ENCODE measurements around the gene CTBP2. TPM values are rescaled to one million over a fixed set of nuclear protein-coding genes. Genes with fewer than 3 reads are reported as not detected.

CTBP2 gene
- total RNA-seq, 8 experiments from 2014 or later: 29.4 to 90.0 (median 44.8) TPM

DNA sequence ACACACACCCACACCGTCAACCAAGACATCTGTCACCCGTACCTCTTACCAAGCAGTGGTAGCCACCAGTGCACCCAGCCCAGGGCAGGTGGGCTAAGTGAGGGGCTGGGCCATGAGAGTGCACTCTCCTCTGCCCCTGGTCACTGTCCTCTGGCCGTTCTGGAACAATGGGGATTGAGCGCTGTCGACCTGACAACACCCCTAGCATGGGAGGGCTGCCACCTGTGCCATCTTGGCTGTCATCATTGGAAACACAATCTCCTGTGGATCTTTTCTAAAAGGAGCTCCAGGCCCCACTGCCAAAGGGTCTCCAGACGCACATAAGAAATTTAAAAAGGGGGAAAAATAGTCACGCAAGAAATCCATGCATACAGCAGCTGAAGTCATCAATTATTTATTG, 80.1 kb downstream of the CTBP2 start:
- Histone ChIP-seq H3K4me1 (replicated peaks in 1 of 2) (peaks cover 0 to 8% of the 10 kb centered on the region in 2 donors), H3K27ac (no peak overlapping the region), H3K4me3 (no peak overlapping the region)
- WGBS, 10 experiments: 90 to 100% (median 95%) methylated on average over 1 to 5 of the region's 7 CpGs; no CpG with 5 or more reads in 6 of the 10 experiments
- in situ Hi-C loops (cut with MboI; ENCODE audit: low pct_unique_long_range_greater_than_20kb in 2 of 9, low sequenced_read_pairs in 9 of 9, unreplicated experiment in 9 of 9): no loop called here
- no peak for ATAC-seq (replicated peaks in 6 of 8)

DNA sequence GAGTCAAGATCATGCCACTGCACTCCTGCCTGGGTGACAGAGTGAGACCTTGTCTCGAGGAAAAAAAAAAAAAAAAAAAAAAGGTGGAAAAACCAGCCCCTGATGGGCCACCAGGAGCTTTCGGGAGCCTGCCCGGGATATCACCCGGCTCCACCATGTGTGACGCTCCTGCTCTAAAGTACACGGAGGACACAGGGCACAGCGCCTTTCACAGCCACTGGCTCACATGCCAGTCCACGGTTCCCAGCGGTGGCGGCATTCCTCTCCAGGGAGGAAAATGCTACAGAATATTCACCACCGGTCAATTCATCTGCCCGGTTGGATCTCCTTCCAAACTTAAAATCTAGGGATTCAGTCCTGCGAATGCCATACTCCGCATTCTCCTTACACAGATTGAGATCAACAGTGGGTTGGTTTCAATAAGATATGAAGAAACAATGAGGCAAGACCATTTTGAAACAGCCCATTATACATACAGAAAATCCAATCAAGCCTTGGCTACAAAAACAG, 81.2 kb downstream of the CTBP2 start:
- H3K4me1 ChIP-seq (replicated peaks in 1 of 2): peaks cover 0 to 6% of the 10 kb centered on the region in 2 donors
- no peak for ATAC-seq (replicated peaks in 6 of 8)
- H3K27ac ChIP-seq: no peak overlapping the region
- in situ Hi-C loops (cut with MboI; ENCODE audit: low pct_unique_long_range_greater_than_20kb in 2 of 9, low sequenced_read_pairs in 9 of 9, unreplicated experiment in 9 of 9): no loop called here
- no peak overlapping the region for H3K4me3 ChIP-seq
- WGBS, 10 experiments: 67 to 100% (median 100%) methylated on average over 1 to 11 of the region's 14 CpGs; no CpG with 5 or more reads in 2 of the 10 experiments

DNA sequence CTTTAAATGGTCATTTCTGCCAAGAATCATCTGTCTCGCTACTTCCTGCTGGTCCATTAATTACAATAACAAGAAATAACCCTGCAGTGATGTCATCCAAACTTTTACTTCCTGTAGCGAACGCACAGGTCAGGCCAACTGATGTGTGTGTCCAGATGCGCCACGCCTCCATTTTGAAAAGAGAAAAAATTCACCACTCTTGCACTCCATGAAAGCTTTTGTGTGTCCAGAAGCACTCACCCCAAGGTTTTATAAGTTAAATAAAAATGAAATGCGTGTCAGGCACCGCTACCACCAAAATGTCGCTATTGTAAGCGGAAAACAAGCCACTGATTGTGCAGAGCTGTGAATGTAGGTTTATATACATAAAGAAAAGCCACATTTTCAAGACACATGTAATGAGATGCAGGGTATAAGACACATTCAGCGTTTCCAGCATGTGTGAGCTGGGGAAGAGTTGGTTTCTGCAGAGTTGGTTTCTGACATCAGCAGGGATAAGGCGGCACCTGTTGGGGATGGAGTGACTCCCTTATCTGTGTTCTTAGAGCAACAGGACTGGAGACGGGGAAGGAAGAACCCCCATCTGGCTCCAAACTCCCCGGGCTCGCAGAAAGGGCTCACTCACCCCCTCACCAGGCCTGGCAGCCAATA, 83.3 kb downstream of the CTBP2 start:
- ATAC-seq (replicated peaks in 6 of 8): peak in 1 of 8 experiments; percentile 19
- no peak overlapping the region for H3K4me3 ChIP-seq

DNA sequence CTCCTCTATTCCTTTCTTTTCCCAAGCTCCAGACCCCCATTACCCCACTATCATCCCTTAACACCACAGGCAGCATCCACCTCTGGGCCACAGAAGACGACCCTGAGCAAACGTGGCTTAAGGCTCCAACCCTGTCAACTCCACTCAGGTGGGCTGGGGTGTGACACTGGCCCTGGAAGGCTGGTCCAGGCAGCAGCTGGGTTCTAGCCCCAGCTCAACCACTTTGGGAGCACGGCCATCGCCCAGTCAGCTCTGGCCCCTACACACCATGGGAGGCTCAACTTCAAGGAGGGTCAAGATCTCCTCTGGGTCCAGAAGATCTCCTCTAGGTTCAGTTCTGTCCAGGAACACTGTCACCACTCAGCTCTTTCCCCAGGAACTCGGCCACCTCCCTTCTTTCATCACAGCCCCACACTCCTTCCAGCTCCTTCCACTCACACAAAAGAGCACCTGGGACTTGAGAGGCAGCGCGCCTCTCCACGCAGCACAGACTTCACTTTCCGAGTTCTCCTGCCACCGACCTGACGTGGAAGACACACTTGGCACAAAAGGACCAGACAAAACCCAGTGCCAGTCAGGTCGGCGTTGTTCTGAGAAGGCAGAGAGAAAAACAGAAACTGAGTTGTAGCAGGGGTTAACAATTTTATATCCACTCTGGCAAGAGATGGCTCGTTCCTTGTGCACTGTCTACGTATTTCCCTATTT, 84.1 kb downstream of the CTBP2 start:
- ATAC-seq (replicated peaks in 6 of 8): no peak
- in situ Hi-C loops (cut with MboI; ENCODE audit: low pct_unique_long_range_greater_than_20kb in 2 of 9, low sequenced_read_pairs in 9 of 9, unreplicated experiment in 9 of 9): no loop called here
- no peak overlapping the region for H3K27ac ChIP-seq
- WGBS, 10 experiments: 75 to 100% (median 86%) methylated on average over 1 to 10 of the region's 15 CpGs; no CpG with 5 or more reads in 2 of the 10 experiments
- H3K4me3 ChIP-seq: no peak overlapping the region
- H3K4me1 ChIP-seq (replicated peaks in 1 of 2): peaks cover 0 to 6% of the 10 kb centered on the region in 2 donors

More for the DNA sequence above, 83.3 kb downstream of the CTBP2 start:
- WGBS, 10 experiments: 90 to 100% (median 96%) methylated on average over 3 to 11 of the region's 14 CpGs; no CpG with 5 or more reads in 1 of the 10 experiments
- Histone ChIP-seq H3K4me1 (replicated peaks in 1 of 2) (peaks cover 0 to 6% of the 10 kb centered on the region in 2 donors), H3K27ac (no peak overlapping the region)
- in situ Hi-C loops (cut with MboI; ENCODE audit: low pct_unique_long_range_greater_than_20kb in 2 of 9, low sequenced_read_pairs in 9 of 9, unreplicated experiment in 9 of 9): no loop called here

DNA sequence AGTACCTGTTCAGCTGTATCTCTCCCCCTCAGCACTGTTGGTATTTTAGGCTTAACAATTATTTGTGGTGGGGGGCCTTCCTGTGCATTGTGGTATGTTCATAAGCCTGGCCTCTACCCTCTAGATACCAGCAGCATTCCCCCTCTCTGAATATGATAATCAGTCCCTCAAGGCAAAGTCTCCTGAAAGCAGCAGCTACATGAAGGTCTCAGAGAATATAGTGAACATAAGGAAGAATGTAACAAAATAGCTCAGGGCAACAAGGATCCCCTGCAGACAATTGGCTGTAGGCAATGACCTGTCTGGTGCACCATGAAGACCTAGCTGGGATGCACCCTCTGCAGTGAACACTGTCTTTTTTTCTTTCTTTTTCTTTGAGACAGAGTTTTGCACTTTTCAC, 86.4 kb downstream of the CTBP2 start:
- no peak overlapping the region for H3K27ac ChIP-seq
- H3K4me1 ChIP-seq (replicated peaks in 1 of 2): peaks cover 0 to 6% of the 10 kb centered on the region in 2 donors
- in situ Hi-C loops (cut with MboI; ENCODE audit: low pct_unique_long_range_greater_than_20kb in 2 of 9, low sequenced_read_pairs in 9 of 9, unreplicated experiment in 9 of 9): loop anchor here in 1 of 9 experiments (25.0 kb wide), 1 partner anchor 537 kb away; no protein-coding TSS in a partner anchor
- ATAC-seq (replicated peaks in 6 of 8): no peak
- H3K4me3 ChIP-seq: no peak overlapping the region

DNA sequence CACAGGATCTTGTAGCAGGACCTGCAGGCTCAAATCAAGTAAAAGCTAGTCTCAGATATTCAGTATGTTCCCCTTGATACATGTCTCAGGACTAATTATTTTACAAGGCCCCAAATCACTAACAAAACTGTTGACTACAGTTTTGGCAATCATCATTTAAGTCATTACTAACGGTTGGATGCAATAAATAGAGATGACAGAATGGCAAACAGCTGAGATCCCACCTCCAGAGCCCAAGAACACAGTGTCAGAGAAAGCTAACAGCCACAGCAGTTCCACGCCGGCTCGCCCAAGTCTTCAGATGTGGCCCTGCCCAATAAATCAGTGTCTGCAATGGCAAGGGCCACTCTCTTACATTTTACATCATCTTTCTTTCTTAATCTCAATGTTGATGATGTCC, 87.6 kb downstream of the CTBP2 start:
- no peak for ATAC-seq (replicated peaks in 6 of 8)
- in situ Hi-C loops (cut with MboI; ENCODE audit: low pct_unique_long_range_greater_than_20kb in 2 of 9, low sequenced_read_pairs in 9 of 9, unreplicated experiment in 9 of 9): loop anchor here in 1 of 9 experiments (25.0 kb wide), 1 partner anchor 535 kb away; no protein-coding TSS in a partner anchor
- H3K27ac ChIP-seq: no peak overlapping the region
- peaks cover 0 to 2% of the 10 kb centered on the region in 2 donors for H3K4me1 ChIP-seq (replicated peaks in 1 of 2)
- H3K4me3 ChIP-seq: no peak overlapping the region
- 29 to 100% (median 63%) methylated on average over 1 to 4 of the region's 4 CpGs; no CpG with 5 or more reads in 3 of the 10 experiments for WGBS, 10 experiments

DNA sequence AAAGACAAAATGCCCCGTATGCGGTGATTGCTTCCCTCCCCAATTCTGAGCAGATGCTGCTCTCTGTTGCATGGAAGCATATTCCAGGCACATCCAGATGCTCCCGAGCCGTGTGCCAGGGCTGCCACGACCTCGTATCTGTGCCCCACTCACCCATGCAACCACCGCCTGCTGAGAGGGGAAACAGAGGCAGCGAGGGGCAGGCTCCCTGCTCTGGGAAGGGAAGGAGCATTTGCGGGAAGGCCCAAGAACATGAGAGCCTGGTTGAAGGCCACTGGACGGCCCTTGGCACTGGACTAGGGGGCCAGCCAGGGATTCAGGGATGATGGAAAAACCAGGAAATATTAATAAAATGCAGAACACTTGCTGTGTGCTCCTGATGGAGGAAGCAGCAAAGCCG, 89.4 kb downstream of the CTBP2 start:
- no peak for ATAC-seq (replicated peaks in 6 of 8)
- in situ Hi-C loops (cut with MboI; ENCODE audit: low pct_unique_long_range_greater_than_20kb in 2 of 9, low sequenced_read_pairs in 9 of 9, unreplicated experiment in 9 of 9): loop anchor here in 1 of 9 experiments (25.0 kb wide), 1 partner anchor 534 kb away; no protein-coding TSS in a partner anchor
- H3K27ac ChIP-seq: no peak overlapping the region
- no peaks in the 10 kb centered on the region for H3K4me1 ChIP-seq (replicated peaks in 1 of 2)
- H3K4me3 ChIP-seq: no peak overlapping the region
- WGBS, 10 experiments: 30 to 100% (median 91%) methylated on average over 1 to 10 of the region's 11 CpGs; no CpG with 5 or more reads in 2 of the 10 experiments

DNA sequence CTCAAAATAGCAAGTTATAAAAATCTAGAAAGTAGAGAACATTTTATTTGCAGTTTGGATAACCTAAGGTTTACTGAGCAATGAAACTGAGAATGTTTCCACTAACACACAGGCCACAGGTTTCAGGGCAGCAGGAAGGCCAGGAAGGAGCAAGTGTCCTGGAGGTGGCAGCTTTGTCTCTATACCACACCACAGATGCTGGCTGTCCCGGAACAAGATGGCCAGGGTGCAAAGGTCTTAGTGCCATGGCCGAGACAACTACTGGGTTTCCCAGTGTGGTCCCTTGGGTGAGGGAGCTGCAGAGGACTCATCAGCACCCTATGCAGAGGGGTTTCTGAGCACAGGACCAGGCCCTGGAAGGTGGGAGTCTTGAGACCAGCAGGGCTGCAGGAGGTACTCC, 92.0 kb downstream of the CTBP2 start:
- ATAC-seq (replicated peaks in 6 of 8): no peak
- Histone ChIP-seq H3K4me1 (replicated peaks in 1 of 2) (no peaks in the 10 kb centered on the region), H3K27ac (no peak overlapping the region), H3K4me3 (no peak overlapping the region)
- in situ Hi-C loops (cut with MboI; ENCODE audit: low pct_unique_long_range_greater_than_20kb in 2 of 9, low sequenced_read_pairs in 9 of 9, unreplicated experiment in 9 of 9): loop anchor here in 1 of 9 experiments (25.0 kb wide), 1 partner anchor 531 kb away; no protein-coding TSS in a partner anchor
- WGBS, 10 experiments: 76 to 100% (median 82%) methylated on average over 1 to 2 of the region's 2 CpGs; no CpG with 5 or more reads in 6 of the 10 experiments

DNA sequence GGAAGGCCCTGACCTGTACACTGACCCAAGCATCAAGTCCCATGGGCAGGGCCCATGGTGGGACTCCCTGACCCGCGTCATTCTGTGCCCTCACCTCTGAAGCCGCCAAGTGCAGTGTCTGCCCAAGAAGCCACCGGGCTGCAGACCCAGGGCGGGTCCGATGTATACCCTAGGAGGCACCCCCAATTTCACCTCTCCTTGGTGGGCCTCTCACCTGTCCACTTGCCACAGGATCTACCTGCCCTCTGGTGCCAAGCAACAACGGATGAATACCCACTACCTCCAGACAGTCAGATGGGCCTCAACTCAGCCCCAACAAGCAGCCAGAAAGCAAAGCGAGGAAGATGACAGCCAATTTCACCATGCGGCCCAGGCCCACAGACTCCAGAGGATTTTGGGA, 92.6 kb downstream of the CTBP2 start:
- WGBS, 10 experiments: 90 to 100% (median 98%) methylated on average over 1 to 8 of the region's 9 CpGs; no CpG with 5 or more reads in 5 of the 10 experiments
- no peak overlapping the region for H3K4me3 ChIP-seq
- no peaks in the 10 kb centered on the region for H3K4me1 ChIP-seq (replicated peaks in 1 of 2)
- H3K27ac ChIP-seq: no peak overlapping the region
- no peak for ATAC-seq (replicated peaks in 6 of 8)
- in situ Hi-C loops (cut with MboI; ENCODE audit: low pct_unique_long_range_greater_than_20kb in 2 of 9, low sequenced_read_pairs in 9 of 9, unreplicated experiment in 9 of 9): loop anchor here in 1 of 9 experiments (25.0 kb wide), 1 partner anchor 530 kb away; no protein-coding TSS in a partner anchor

DNA sequence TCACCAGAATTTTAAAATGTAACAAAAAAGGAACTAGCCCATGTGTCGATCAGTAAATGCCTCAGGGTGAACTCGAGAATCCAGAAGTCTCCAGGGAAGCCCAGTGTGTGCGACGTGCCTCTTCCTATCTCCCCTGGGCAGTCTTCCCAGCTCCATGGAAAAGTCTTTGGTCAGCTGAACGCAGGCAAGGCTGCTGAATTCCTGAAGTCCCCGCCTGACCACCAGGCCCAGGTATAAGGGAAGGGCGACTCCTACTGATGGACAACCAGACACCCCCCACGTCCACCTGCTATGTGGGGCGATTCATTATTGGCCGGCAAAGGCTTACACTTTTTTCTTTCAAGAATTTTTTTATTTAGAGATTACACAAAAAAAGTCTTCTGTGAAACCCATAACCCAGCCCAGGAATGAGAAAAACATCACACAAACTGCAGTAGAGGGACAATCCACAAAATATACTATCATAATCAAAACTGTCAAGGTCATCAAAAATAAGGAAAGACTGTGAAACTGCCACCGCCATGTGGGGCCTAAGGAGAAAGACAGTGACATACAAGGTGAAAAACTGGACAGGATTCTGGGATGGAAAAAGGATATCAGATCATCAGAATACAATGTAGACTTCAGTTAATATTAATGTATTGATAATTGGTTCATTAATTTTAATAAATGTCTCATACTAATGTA, 93.5 kb downstream of the CTBP2 start:
- no peak overlapping the region for H3K4me3 ChIP-seq
- WGBS, 10 experiments: 80 to 100% (median 99%) methylated on average over 1 to 11 of the region's 11 CpGs; no CpG with 5 or more reads in 2 of the 10 experiments

DNA sequence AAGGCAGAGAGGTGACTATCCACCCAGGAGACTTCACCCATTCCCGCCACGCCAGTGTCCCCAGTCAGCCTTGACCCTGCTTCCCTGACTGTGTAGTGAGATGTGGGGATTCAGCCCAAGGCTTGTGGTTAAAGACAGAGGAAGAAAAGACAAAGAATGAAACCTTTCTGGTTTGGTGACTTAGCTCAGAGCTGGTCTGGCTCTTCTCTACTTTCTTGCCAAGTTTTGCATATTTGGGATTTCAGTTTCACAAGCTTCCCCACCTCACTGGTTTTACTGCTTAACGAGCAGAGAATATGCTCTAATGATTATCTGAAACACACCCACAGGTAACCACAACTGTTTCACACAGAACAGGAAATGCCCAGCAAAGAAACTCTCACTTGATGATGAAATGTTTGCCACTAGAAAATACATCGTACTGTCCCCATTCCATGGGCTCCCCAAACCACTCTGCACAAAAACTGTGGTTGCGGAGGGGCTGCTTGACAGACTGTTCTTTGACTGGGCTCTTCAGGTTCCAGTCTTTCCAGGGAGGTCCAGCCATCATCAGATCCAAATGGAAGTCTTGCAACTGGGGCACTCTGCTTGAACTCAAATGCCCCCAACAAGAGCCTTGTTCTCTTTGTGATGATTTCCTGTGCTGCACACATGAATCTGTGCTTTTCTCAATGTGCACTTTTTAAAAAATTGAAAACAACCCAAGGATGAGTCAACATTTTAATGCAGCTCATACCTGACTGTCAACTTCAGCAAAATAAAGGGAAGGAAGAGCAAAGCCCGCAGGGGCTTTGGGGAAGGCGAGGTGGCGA, 95.5 kb downstream of the CTBP2 start:
- ATAC-seq (replicated peaks in 6 of 8): no peak
- Histone ChIP-seq H3K4me3 (no peak overlapping the region), H3K4me1 (replicated peaks in 1 of 2) (peaks cover 12 to 16% of the 10 kb centered on the region in 2 donors), H3K27ac (no peak overlapping the region)
- WGBS, 10 experiments: 47 to 100% (median 90%) methylated on average over 1 to 8 of the region's 8 CpGs; no CpG with 5 or more reads in 3 of the 10 experiments
- in situ Hi-C loops (cut with MboI; ENCODE audit: low pct_unique_long_range_greater_than_20kb in 2 of 9, low sequenced_read_pairs in 9 of 9, unreplicated experiment in 9 of 9): loop anchor here in 1 of 9 experiments (25.0 kb wide), 1 partner anchor 528 kb away; no protein-coding TSS in a partner anchor

More for the DNA sequence above, 93.5 kb downstream of the CTBP2 start:
- Histone ChIP-seq H3K4me1 (replicated peaks in 1 of 2) (no peaks in the 10 kb centered on the region), H3K27ac (no peak overlapping the region)
- in situ Hi-C loops (cut with MboI; ENCODE audit: low pct_unique_long_range_greater_than_20kb in 2 of 9, low sequenced_read_pairs in 9 of 9, unreplicated experiment in 9 of 9): loop anchor here in 1 of 9 experiments (25.0 kb wide), 1 partner anchor 530 kb away; no protein-coding TSS in a partner anchor
- no peak for ATAC-seq (replicated peaks in 6 of 8)
